ENCODE data around the gene BCLAF1.
A peak's percentile ranks its signal among the peaks of the same experiment; 100 is the strongest.
"Not testable (repeated sequence)": the region's sequence is repeated elsewhere in the genome, so short reads cannot be mapped to it uniquely, and the experiment has no call there.

BCLAF1 gene

DNA sequence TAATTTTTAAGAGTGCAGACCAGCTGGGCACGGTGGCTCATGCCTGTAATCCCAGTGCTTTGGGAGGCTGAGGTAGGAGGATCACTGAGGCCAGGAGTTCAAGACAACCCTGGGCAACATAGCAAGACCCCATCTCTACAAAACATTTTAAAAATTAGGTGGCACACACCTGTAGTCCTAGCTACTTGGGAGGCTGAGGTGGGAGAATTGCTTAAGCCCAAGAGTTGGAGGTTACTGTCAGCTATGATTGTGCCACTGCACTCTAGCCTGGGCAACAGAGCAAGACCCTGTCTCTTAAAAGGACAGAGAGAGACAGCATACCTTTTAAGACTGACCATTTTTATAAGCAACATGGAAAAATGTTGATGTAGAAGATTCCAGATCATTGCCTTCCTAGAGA is 18.8 kb upstream of the BCLAF1 start:
- DNase-seq (ENCODE audit: low spot score) = not testable (repeated sequence)

DNA sequence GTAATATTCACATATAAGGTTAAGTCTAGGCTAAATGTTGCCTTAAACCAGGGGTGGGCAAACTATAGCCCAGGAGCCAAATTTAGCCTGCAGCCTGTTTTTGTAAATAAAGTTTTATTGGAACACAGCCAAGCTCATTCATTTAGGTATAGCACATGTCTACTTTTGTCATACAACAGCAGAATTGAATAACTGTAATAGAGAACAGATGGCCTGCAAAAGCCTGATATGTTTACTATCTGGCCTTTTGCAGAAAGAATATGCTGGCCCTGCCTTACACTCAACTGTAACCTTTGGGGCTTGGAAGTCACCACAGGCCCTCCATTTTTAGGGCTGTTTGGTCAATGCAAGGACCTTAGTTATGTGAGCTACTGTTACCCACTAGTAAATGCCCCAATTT is 17.7 kb upstream of the BCLAF1 start:
- no peak for DNase-seq (ENCODE audit: low spot score)

DNA sequence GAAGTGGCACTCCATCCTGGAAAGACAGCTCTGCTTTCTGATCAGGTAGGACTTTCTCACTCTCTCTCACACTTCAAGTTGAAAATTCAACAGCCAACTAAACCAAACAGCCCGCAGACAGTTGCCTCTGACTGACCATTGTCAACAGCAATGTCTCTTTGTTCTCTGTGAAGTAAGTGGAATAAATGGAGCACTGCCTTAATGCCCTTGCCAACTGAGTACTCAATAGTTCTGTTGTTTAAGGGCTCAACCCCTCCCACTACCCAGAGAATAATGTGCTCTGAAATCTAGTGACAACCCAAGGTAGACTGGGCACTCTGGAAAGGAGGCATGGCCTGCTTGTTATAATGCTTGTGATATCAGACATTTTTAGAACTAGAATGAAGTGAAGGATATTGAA is 16.8 kb upstream of the BCLAF1 start:
- DNase-seq (ENCODE audit: low spot score) = no peak

DNA sequence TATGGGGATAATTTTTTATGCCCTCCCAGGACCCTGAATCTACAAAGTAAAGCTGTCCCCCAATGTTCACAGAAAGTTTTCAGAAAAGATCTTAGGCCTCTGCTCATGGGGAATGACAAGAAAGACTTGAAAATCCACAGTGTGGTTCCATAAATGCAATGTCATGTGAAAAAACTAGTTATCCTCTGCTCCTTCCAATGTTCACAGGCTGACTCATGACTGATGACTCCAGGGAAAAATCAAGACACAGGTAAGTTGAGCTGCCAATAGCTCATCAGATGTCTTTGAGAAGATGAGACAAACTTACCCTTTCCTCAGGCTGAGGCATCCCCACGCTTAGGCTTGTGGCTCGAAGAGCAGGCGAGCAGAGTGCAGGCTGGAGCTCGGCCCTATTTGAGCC is 14.8 kb upstream of the BCLAF1 start:
- no peak for DNase-seq (ENCODE audit: low spot score)

DNA sequence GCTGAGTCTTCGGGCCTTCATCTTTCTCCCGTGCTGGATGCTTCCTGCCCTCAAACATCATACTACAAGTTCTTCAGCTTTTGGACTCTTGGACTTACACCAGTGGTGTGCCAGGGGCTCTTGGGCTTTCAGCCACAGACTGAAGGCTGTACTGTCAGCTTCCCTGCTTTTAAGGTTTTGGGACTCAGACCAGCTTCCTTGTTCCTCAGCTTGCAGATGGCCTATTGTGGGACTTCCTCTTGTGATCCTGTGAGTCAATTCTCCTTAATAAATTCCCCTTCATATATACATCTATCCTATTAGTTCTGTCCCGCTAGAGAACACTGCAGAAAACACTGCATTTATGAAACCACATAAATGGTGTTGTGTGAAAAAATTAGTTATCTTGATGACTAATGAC is 13.9 kb upstream of the BCLAF1 start:
- DNase-seq (ENCODE audit: low spot score) = no peak

DNA sequence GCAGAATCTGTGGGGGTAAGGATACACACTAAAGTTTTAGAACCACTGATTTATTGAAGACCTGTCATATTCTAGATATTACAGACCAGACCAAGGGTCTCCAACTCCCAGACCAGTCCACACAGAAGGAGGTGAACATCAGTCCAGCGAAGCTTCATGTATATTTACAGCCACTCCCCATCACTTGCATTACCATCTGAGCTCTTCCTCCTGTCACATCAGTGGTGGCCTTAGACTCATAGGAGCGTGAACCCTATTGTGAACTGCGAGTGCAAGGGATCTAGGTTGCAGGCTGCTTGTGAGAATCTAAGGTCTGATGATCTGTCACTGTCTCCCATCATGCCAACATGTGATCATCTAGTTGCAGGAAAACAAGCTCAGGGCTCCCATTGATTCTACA is 5.0 kb upstream of the BCLAF1 start:
- DNase-seq (ENCODE audit: low spot score) = no peak

DNA sequence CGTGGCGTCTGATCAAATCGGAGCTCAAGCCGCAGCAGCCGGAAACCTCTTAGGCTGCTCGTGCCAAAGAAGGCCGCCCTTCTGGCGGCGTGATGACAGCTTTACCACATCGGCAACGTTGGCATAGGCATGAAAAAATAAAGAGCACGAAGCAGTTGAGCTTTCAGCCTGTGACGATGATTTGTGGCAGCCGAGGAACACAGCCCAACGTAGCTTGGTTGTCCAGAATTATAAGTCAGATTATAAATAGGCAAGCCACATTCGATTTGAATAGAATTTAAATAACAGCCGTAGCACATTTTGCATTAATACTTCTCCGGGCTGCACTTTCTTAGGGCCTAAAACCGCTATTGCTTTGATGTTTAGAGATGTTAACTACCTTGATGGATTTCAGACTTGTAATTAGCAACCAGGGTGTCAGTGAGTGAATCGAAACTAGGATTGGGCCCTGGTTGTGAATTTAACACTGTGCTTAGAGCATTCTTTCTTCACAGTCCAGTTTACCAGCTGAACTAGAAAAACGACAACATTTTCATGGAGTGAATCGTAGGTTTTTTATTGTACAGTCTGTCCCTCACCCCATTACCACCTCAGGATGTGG is 864 bp upstream of the BCLAF1 start:
- DNase-seq (ENCODE audit: low spot score) = no peak

DNA sequence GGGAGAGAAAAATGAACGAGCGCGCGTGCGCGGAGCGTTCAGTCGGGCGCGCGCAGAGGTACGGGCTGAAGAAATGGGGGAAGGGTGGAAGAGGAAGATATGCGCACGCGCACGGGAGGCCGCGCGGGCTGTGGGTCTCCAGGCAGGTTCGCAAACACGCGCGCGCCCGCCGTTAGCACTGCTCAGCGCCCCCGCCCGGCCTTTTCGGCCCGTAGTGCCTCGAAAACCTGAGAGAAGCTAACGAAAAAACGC is 393 bp downstream of the BCLAF1 start:
- peak; percentile 96 for DNase-seq (ENCODE audit: low spot score)

DNA sequence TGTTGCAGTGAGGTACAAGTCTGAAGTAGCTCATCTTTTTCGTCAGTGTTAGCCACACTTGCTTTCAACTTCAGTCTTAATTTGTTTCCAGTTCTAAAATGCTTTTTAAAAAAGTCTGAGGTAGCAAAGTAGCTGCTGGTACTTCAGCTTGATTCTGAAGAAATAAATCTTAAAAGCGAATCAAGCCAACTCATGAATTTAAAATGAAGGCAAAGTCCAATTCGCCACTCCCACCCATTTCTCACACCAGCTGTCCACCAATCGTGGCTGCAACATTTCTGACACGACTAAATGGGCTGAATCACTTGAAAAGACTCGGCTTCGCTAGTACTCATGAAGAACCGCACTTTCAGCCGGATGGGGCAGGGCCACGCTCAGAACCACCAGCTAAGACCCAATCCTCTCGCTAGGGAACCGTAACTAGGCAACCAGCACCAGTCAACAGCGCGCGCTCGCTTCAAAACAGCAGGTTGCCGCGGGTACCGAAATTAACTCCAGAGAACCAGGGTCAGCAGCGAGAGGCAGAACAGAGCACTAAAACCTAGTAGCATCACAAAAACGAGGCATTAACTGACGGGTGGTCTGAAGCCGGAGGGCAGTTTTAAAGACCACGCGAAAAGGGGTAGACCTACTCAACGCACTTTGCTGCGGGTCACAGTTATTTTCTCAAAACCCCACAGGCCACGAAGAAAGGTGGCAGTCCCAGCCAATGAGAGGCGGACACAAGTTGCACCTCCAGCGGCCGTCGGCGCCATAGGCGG is 900 bp downstream of the BCLAF1 start:
- DNase-seq (ENCODE audit: low spot score) = peak; percentile 94

DNA sequence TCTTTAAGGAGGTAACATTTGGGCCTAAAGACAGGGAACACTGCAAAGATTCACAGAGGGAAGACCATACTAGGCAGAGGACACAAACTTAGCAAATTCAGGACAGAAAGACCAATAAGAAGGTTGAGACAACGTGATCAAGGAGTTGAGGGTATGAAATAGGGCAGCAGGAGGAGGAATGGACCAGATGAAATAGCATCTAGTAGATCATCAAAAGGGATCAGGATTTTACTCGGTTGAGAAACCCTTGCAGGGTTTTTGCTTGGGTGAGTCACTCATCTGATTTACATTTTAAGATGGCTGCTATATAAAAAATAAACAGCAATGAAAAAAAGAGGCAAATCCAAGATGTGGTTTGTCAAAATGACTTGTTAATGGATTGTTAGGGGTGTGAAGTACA is 4.7 kb downstream of the BCLAF1 start:
- DNase-seq (ENCODE audit: low spot score) = peak; percentile 58

DNA sequence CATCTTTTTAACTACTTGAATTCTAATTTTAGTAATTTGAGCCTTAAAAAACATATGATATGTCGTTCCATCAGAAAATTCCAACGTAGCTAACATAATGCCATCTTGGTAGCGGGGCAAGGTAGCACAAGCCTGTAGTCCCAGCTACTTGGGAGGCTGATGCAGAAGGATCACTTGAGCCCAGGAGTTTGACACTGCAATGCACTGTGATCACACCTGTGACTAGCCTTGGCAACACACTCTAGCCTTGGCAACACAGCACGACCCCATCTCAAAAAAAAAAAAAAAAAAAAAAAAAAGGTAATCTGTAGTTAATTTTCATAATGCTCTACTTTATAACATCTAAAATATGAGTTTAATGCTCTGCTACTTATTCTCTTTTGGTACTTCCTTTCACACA is 6.7 kb downstream of the BCLAF1 start:
- no peak for DNase-seq (ENCODE audit: low spot score)

DNA sequence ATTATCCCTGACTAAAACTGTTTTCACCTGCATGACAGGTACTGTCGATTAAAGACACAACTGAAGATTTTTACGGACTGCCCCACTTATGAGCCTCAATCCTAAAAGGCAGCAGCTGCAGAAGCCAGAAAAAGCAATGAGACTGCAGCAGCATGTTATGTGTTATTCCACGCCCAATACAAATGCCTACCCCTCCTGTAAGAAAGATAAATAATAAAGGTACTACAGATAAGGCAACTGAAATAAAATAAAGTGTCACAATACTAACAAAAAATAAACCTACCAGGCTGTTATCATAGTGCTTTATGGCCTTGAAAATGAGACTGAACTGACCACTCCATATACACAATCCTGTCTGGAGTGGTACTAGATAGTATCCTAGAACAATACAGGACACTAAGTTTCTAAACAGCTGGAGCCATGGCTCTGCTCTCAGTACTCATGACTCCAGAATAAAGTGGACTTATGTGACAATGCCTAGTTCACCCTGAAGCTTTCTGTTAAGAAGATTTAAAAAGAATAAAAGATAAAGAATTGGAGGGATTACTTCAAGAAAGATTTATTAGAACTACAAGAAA is 9.5 kb downstream of the BCLAF1 start:
- no peak for DNase-seq (ENCODE audit: low spot score)

DNA sequence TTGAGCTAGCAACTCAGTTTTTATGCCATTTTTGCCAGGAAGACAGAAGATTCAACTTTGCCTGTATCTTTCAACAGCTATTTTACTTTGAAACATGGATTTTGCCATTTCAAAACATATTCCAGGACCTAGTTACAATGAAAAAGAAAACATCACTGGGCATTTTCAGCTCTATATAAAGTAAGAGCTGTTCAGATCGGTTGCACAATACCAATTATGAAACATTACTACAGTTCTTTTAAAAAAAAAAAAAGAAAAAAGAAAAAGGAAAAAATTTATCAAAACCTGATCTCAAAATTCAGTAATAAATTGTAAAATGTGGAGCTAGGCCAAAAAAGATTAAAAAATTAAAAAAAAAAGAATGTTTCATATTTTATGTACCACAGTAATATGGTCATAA is 15.6 kb downstream of the BCLAF1 start:
- DNase-seq (ENCODE audit: low spot score) = no peak

DNA sequence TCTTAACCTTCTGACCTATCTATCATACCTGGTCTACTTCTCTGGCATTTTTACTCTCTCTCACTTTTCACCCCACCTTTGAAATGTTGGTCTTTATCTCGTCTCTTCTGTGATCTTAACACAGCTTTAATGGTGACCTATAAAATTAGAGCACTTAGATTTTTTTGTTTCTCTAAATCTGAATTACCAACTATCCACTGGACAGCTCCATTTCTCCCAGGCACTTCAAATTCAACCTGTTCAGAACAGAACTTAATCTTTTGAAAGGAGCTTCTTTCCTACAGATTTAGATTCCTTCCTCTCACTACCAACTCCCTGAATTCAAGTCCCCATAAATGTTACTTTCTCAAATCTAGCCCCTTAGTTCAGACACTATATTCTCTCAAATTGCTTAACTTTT is 24.5 kb downstream of the BCLAF1 start:
- no peak for DNase-seq (ENCODE audit: low spot score)

DNA sequence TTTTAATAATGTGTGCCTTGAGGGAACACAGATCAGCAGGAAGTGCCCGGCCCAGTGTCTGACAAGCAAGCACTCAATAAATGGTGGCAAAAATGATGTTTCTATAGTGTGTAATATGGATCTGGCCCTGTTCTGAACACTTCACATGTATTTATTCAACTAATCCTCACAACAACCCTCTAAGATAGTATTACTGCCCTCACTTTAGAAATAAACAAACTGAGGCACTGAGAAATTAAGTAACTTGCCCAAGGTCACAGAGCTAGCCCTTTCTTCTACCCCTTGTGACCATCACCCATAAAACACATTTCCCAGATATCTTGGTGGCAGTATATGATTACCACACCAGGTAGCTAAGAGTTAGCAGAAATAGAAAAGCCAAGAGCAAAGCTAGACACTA is 26.7 kb downstream of the BCLAF1 start:
- no peak for DNase-seq (ENCODE audit: low spot score)

DNA sequence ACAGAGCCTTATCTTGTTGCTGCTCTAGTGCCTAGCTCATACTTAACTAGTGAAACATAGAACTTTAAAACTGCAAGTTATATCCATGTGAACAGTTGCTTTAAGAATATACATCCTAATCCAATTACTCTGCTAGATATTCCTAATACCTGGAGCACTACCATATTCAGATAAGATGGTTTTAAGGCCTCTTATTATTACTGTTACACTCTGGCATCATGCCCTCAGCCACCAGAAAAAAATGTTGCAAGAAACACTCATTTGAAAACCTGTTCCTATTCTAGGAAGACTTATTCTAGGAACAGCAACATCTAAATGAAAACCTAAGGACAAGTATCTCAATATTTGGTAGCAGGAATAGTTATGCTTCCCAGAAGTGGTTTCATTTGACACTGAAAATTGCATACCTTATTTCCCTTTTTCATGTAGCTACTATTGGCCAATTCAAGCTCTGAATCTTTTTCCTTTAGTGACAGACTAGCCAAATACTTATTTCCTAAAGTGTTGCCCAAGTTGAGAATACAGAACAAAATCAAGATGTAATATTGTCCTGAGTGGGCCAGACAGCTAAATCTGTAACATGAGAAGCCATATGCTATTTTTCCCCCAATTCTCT is 34.7 kb downstream of the BCLAF1 start:
- DNase-seq (ENCODE audit: low spot score) = no peak

DNA sequence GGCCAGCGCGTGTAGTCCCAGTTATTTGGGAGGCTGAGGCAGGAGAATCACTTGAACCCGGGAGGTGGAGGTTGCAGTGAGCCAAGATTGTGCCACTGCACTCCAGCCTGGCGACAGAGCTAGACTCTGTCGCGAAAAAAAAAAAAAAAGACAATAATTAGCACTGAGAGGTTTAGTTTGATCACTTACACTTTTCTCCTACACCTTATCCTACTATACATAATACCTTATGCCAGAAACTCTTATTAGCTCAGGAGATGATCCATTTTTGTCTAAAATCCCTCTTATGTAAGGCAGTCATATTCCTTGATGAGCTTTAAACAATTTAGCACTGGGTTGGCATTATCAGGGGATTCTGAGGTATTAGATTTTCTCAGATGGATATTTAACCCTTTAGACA is 35.9 kb downstream of the BCLAF1 start:
- DNase-seq (ENCODE audit: low spot score) = no peak

DNA sequence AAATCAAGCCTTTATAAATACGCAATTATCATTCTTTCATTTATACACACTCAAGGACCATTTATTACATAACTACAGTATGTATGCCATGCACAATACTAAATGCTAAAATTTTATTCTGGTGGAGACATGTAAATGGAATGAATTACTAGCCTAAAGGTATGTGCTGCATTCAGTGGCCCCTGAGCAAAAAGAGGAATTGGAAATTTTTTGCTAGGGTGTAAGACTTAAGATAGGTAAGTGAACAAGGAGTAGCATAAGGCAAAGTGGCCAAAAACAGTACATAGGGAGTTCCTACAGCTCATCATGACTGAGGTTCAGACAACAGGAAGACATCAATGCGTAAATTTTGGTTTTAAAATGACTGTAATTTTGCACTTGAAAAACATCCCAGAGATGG is 37.2 kb downstream of the BCLAF1 start:
- no peak for DNase-seq (ENCODE audit: low spot score)

DNA sequence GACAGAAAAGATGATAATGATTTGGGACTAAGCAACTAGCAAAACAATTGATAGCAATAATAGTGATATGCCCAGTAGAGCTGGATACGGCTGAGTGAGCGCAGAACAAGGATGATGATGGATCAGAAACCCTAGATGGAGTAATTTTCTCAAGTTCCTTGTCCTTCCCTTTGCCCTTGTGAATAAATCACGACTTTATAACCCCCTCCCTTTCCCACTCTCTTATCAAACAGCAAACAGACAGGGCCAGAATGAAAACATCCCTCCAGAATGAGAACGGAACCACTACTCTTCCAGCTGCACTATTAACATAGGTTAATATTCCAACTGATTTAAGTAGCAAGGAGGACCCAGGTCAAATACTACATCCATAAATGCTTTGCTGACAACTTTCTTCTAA is 38.3 kb downstream of the BCLAF1 start:
- no peak for DNase-seq (ENCODE audit: low spot score)

DNA sequence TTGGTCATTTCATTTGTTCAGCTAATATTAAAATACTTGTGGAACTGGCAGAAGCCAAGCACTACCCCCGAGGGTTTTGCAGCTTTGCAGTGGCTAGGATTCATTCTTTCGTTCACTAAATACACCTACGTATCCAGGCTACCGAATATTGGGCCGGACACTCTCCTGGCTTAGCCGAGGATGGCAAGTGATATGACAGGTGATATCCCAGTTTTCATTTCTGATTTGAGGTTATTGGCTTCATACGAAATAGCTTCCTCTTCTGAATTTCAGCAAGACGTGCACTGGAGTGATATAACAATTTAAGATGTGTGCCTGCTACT is 39.0 kb downstream of the BCLAF1 start:
- DNase-seq (ENCODE audit: low spot score) = no peak

DNA sequence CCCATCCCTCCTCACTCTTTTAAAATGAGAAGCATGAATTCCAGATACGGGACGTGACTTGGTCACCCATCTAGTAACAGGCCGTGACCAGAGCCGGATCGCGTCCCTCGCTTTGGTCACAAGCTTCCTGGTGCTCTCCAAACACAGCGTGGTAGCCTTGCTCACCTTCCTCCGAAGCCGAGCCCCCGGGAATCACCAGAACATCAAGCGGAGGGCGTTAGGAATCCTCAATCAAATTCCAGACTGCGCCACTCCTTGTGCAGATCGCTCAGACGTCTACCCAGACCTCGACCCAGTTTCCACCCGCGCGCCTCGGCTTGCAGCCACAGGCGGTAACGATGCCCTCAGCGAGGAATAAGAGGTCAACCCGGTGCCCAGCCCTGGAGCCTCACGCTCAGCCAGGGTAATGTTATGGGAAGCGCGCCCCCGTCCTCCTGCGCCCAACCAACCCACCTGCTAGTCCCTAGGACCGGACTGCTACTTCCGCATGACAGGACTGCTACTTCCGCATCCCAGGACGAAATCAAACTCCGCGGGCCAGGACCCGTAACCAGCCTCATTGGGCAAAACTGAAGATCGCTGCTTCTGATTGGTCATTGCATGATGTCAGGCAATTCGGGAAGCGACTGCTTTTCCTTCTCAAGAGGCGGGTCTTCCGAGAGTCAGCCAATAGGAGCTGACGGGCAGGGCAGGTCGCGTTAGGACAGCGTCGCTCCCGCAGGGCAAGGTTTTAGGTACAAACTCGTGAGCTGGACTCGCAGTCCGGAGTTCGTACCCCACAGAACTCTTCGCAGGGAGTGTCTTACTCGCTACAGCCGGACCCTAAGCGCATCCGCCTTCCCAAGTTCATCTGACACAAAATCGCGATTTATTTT is 39.6 kb downstream of the BCLAF1 start, which contains the start of gene MTFR2:
TSS of gene MTFR2 (minus strand) at position 501 of the 875 bp plus-strand sequence. CDS start 1,212 bp downstream, outside the sequence.
- DNase-seq (ENCODE audit: low spot score) = peak; percentile 99

DNA sequence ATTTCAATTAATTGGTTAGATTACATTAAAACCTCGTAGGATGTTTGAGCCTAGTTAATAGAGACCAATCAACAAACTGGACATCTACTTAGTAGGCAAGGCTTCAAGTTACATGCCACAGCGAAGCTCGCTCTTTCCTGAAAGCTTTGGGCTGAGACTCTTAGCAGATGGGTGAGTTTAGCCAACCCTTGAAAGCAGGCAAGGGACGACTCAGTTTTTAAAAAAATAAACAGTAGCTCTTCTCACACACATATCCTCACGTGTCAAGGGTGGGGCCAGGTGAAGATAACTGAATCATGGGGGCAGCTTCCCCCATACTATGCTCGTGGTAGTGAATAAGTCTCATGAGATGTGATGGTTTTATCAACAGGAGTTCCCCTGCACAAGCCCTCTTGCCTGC is 40.3 kb downstream of the BCLAF1 start:
- DNase-seq (ENCODE audit: low spot score) = no peak
